Stimulated activated CD4-positive, alpha-beta T cell treated with anti-CD3 and anti-CD28 coated beads, TNF-alpha, amount 100 ng/mL, for 1 hour (primary cell): ENCODE results near the gene GRIP2.

Source experiments
- DNase-seq, 3 donors: peaks; one replicate each; pipeline ENCODE4 v3.0.0-alpha.2; 2020; ENCODE audit warnings: low read depth in 3 of 3, low spot score in 1 of 3

Gene GRIP2

GRCh38 chr3:14541646-14542045, 1.5 kb upstream of the GRIP2 start:
- no peak for DNase-seq

- DNase-seq, result no peak
Observed at GRCh38 chr3:14540821-14541385, 761 bp upstream of the GRIP2 start.

- no peak for DNase-seq
Observed at GRCh38 chr3:14539384-14539741, 779 bp downstream of the GRIP2 start.

GRCh38 chr3:14538451-14539088, 1.6 kb downstream of the GRIP2 start:
- no peak for DNase-seq

GRCh38 chr3:14537590-14538450, 2.3 kb downstream of the GRIP2 start:
- DNase-seq, result no peak

GRCh38 chr3:14536837-14537589, 3.1 kb downstream of the GRIP2 start:
- DNase-seq, result no peak

GRCh38 chr3:14536055-14536815, 3.9 kb downstream of the GRIP2 start:
- DNase-seq, result no peak

- DNase-seq, result no peak
Observed at GRCh38 chr3:14535616-14536015, 4.5 kb downstream of the GRIP2 start.

- no peak for DNase-seq
Observed at GRCh38 chr3:14534516-14535191, 5.5 kb downstream of the GRIP2 start.

GRCh38 chr3:14533457-14533958, 6.6 kb downstream of the GRIP2 start:
- no peak for DNase-seq

- no peak for DNase-seq
Observed at GRCh38 chr3:14532691-14533456, 7.3 kb downstream of the GRIP2 start.

- no peak for DNase-seq
Observed at GRCh38 chr3:14531856-14532395, 8.2 kb downstream of the GRIP2 start.

- DNase-seq, result no peak
Observed at GRCh38 chr3:14528081-14528480, 12.1 kb downstream of the GRIP2 start.

- no peak for DNase-seq
Observed at GRCh38 chr3:14525685-14526631, 14.2 kb downstream of the GRIP2 start.

GRCh38 chr3:14524920-14525660, 15.1 kb downstream of the GRIP2 start:
- DNase-seq, result no peak

GRCh38 chr3:14524311-14524711, 15.8 kb downstream of the GRIP2 start:
- DNase-seq, result no peak

GRCh38 chr3:14523792-14524191, 16.4 kb downstream of the GRIP2 start:
- DNase-seq, result no peak
